Thymus (tissue), 11 donors: ENCODE data around the gene KLHDC4. TPM values are rescaled to one million over a fixed set of nuclear protein-coding genes. Genes with fewer than 3 reads are reported as not detected.

Experiments
- DNase-seq, 9 donors: peaks; one replicate each; pipeline ENCODE4 v3.0.0-alpha.2; 2013; ENCODE audit warnings: low spot score in 9 of 9, low read depth in 6 of 9, missing footprints in 1 of 9
- H3K27ac ChIP-seq, 2 donors: one replicate each; pipeline ENCODE4 v1.5.1; 2013; ENCODE audit warnings: control low read depth in 1 of 2, low read depth in 1 of 2, low read length in 1 of 2, mild to moderate bottlenecking in 1 of 2, moderate library complexity in 1 of 2
- H3K27me3 ChIP-seq, 2 donors: one replicate each; pipeline ENCODE4 v1.5.1; 2013; ENCODE audit warnings: low read length in 1 of 2; ENCODE audit not compliant: control insufficient read depth in 2 of 2, insufficient read depth in 1 of 2
- H3K36me3 ChIP-seq, 2 donors: one replicate each; pipeline ENCODE4 v1.5.1; 2013; ENCODE audit warnings: low read length in 1 of 2, mild to moderate bottlenecking in 1 of 2, moderate library complexity in 1 of 2; ENCODE audit not compliant: control insufficient read depth in 2 of 2, insufficient read depth in 2 of 2
- H3K4me1 ChIP-seq, 2 donors: one replicate each; pipeline ENCODE4 v1.5.1; 2013; ENCODE audit warnings: low read length in 2 of 2; ENCODE audit not compliant: control insufficient read depth in 2 of 2, insufficient read depth in 2 of 2
- H3K4me3 ChIP-seq, 2 donors: one replicate each; pipeline ENCODE4 v1.5.1; 2013; ENCODE audit warnings: low read length in 2 of 2, control low read depth in 1 of 2, mild to moderate bottlenecking in 1 of 2
- H3K9me3 ChIP-seq, 2 donors: one replicate each; pipeline ENCODE4 v1.5.1; 2013; ENCODE audit warnings: low read length in 1 of 2, mild to moderate bottlenecking in 1 of 2; ENCODE audit not compliant: control insufficient read depth in 2 of 2, insufficient read depth in 1 of 2
- WGBS: extraction: QIAGEN DNeasy Blood & Tissue Kit; methylation state at CpG from one replicate; pipeline ENCODE4 v1.1.7; 2013; 5-methylcytosine and 5-hydroxymethylcytosine counted together
- polyA plus RNA-seq: library from polyadenylated mRNA; stranded (reverse); fragments of 200-250 nt; gene quantifications from one replicate; pipeline ENCODE4 v1.2.3, GENCODE V29; 2013
- total RNA-seq: library from RNA; stranded (reverse); fragments of 120-200 nt; gene quantifications from one replicate; pipeline ENCODE4 v1.2.4, GENCODE V29; 2013
- donor health status: healthy.

KLHDC4 gene
- total and polyA plus RNA-seq, 2 donors = 30.0 to 58.3 TPM

- Histone ChIP-seq H3K27ac (peak overlapping the region in 1 of 2 donors; percentile 62), H3K9me3 (no peaks in the 10 kb centered on the region), H3K36me3 (peaks cover 29% of the 10 kb centered on the region in 2 donors), H3K27me3 (no peaks in the 10 kb centered on the region), H3K4me3 (no peak overlapping the region), H3K4me1 (peaks cover 7 to 42% of the 10 kb centered on the region in 2 donors)
- DNase-seq = no peak
- WGBS = 96% methylated on average over 20 of the region's 20 CpGs
Measured at GRCh38 chr16:87694441-87695125, 71.2 kb downstream of the KLHDC4 start.

GRCh38 chr16:87693827-87694226 lies 72.0 kb downstream of the KLHDC4 start:
- DNase-seq = no peak

GRCh38 chr16:87692756-87693155 lies 73.0 kb downstream of the KLHDC4 start:
- DNase-seq = no peak
- 95% methylated on average over 12 of the region's 12 CpGs for WGBS
- H3K4me3 ChIP-seq = no peak overlapping the region
- H3K27me3 ChIP-seq = peaks cover 0 to 2% of the 10 kb centered on the region in 2 donors
- peaks cover 4 to 27% of the 10 kb centered on the region in 2 donors for H3K4me1 ChIP-seq
- H3K9me3 ChIP-seq = no peaks in the 10 kb centered on the region
- no peak overlapping the region for H3K27ac ChIP-seq
- H3K36me3 ChIP-seq = peaks cover 19 to 28% of the 10 kb centered on the region in 2 donors

More at GRCh38 chr16:87693827-87694226, 72.0 kb downstream of the KLHDC4 start:
- H3K27me3 ChIP-seq = no peaks in the 10 kb centered on the region
- no peak overlapping the region for H3K4me3 ChIP-seq
- peaks cover 5 to 37% of the 10 kb centered on the region in 2 donors for H3K4me1 ChIP-seq
- peaks cover 24 to 28% of the 10 kb centered on the region in 2 donors for H3K36me3 ChIP-seq
- H3K27ac ChIP-seq = no peak overlapping the region
- 97% methylated on average over 16 of the region's 16 CpGs for WGBS
- H3K9me3 ChIP-seq = no peaks in the 10 kb centered on the region

GRCh38 chr16:87692176-87692575 lies 73.6 kb downstream of the KLHDC4 start:
- Histone ChIP-seq H3K27me3 (peaks cover 0 to 2% of the 10 kb centered on the region in 2 donors), H3K36me3 (peaks cover 19 to 24% of the 10 kb centered on the region in 2 donors), H3K4me1 (peaks cover 4 to 21% of the 10 kb centered on the region in 2 donors), H3K4me3 (no peak overlapping the region), H3K9me3 (no peaks in the 10 kb centered on the region), H3K27ac (no peak overlapping the region)
- DNase-seq = no peak
- WGBS = 92% methylated on average over 7 of the region's 7 CpGs

GRCh38 chr16:87691686-87692079 lies 74.1 kb downstream of the KLHDC4 start:
- peaks cover 19 to 23% of the 10 kb centered on the region in 2 donors for H3K36me3 ChIP-seq
- H3K4me1 ChIP-seq = peaks cover 4 to 17% of the 10 kb centered on the region in 2 donors
- H3K9me3 ChIP-seq = no peaks in the 10 kb centered on the region
- H3K27me3 ChIP-seq = peaks cover 0 to 3% of the 10 kb centered on the region in 2 donors
- H3K27ac ChIP-seq = no peak overlapping the region
- DNase-seq = no peak
- WGBS = 65% methylated on average over 14 of the region's 14 CpGs
- no peak overlapping the region for H3K4me3 ChIP-seq

GRCh38 chr16:87690911-87691685 lies 74.7 kb downstream of the KLHDC4 start:
- H3K4me3 ChIP-seq = no peak overlapping the region
- no peaks in the 10 kb centered on the region for H3K9me3 ChIP-seq
- H3K36me3 ChIP-seq = peaks cover 15 to 17% of the 10 kb centered on the region in 2 donors
- H3K27ac ChIP-seq = no peak overlapping the region
- peaks cover 4 to 17% of the 10 kb centered on the region in 2 donors for H3K4me1 ChIP-seq
- WGBS = 71% methylated on average over 33 of the region's 33 CpGs
- no peak for DNase-seq
- peaks cover 0 to 4% of the 10 kb centered on the region in 2 donors for H3K27me3 ChIP-seq

GRCh38 chr16:87689956-87690465 lies 75.8 kb downstream of the KLHDC4 start:
- WGBS = 96% methylated on average over 46 of the region's 46 CpGs
- no peak for DNase-seq
- H3K9me3 ChIP-seq = no peaks in the 10 kb centered on the region
- H3K36me3 ChIP-seq = peaks cover 5 to 7% of the 10 kb centered on the region in 2 donors
- H3K27me3 ChIP-seq = peaks cover 0 to 7% of the 10 kb centered on the region in 2 donors
- no peak overlapping the region for H3K4me3 ChIP-seq
- no peak overlapping the region for H3K27ac ChIP-seq
- H3K4me1 ChIP-seq = peaks cover under 1 to 8% of the 10 kb centered on the region in 2 donors

- Histone ChIP-seq H3K27ac (no peak overlapping the region), H3K36me3 (no peaks in the 10 kb centered on the region), H3K4me3 (no peak overlapping the region), H3K4me1 (no peaks in the 10 kb centered on the region), H3K27me3 (peaks cover 0 to 7% of the 10 kb centered on the region in 2 donors), H3K9me3 (no peaks in the 10 kb centered on the region)
- no peak for DNase-seq
- WGBS = 97% methylated on average over 45 of the region's 45 CpGs
Measured at GRCh38 chr16:87688876-87689815, 76.6 kb downstream of the KLHDC4 start.
